ENCODE data around the gene SKAP1.
"Not testable (repeated sequence)": the region's sequence is repeated elsewhere in the genome, so short reads cannot be mapped to it uniquely, and the experiment has no call there.

Gene SKAP1

DNA sequence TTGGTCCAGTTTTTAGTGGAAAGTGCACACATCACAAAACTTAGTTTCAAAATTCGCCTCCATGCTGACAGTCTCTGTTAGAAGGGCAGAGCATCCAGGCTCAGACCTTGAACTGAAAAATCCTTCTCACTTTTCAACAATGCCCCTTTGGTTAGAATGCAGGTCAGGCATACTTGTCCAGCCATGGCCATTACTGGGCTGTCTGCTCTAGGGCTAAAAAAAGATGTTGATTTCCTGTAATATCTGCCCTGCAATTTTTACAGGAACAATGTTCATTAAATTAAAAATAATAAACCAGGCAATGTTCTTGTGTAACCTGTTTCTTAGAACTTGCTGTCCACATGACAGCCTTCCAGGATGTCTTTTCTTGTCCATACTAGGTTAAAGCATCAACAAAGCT lies 200.1 kb downstream of the SKAP1 start:
- in situ Hi-C loops (cut with HindIII; ENCODE audit: low sequenced_read_pairs), result loop anchor here (5.0 kb wide), 1 partner anchor 62 kb away; no protein-coding TSS in a partner anchor

DNA sequence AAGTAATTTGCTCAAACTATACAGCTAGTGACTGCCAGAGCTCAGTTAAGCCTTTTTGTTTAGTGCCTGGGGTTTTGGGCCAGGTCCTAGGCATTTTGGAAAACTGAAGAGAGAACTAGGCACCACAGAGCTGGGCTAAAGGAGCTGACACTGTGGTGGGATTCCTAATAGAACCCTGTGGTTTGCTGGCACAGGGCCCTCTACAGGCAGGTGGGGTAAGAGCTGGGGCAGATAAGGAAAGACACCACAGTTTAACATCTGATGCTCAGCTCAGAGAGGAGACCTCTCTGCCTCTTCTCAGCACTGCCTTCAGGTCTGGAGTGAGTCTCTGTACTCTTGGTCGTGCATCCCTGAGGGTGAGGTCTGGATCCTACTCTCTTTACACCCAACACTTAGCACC lies 201.3 kb downstream of the SKAP1 start:
- in situ Hi-C loops (cut with HindIII; ENCODE audit: low sequenced_read_pairs), result loop anchor here (5.0 kb wide), 1 partner anchor 64 kb away; no protein-coding TSS in a partner anchor

DNA sequence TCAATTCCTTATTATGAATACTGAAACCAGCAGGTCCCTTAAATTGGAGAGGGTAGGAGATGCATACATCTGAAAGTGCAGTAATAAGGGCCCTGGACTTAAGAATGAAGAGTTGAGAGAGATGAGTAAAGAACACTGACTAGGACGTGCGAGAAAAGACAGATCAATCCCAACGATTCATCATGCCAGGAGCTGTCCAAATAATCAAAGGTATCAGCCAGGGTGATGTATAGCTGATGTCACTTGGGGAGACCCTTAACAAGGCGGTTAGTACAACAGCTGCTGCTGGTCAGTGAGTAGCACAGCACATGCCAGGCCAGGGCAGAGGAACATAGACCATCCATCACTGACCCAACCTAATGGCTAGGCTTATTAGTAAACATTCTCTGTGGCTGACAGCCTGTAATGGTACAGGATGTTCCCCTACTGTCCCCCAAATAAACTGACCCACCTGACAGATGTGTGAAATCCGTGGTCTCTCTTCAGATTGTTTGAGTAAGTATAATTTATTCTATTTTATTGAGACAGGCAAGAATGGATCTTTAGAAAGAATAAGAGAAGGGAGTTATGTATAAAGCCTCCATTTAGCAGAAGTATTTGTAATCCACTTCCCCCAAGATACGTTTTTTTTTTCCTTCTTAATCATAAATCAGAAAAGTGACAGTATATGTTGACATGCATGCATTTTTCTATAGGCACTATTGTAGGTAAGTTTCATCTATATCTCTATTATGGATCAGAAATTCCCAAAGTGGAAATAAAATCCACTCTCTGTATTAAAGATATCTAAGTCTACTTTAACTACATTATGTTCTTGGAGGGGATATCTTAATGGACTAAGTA lies 204.1 kb downstream of the SKAP1 start:
- in situ Hi-C loops (cut with HindIII; ENCODE audit: low sequenced_read_pairs), result loop anchor here (5.0 kb wide), 1 partner anchor 66 kb away; no protein-coding TSS in a partner anchor

DNA sequence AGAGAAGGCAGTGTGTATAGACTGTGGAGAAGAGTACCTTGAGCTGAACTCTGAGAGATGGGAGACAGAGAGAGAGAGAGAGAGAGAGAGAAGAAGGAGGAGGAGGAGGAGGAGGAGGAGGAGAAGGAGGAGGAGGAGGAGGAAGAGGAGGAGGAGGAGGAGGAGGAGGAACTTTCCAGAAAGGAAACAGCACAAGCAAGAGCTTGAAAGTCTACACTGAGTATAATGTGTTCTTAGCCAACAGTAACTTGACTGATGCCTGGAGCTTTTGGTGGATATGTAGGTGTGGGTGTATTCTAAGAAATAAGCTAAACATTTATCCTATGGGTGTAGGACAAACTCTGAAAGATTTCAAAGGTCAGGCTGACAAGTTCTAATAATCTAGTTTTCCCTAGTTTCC lies 206.1 kb downstream of the SKAP1 start:
- in situ Hi-C loops (cut with HindIII; ENCODE audit: low sequenced_read_pairs), result no loop called here

DNA sequence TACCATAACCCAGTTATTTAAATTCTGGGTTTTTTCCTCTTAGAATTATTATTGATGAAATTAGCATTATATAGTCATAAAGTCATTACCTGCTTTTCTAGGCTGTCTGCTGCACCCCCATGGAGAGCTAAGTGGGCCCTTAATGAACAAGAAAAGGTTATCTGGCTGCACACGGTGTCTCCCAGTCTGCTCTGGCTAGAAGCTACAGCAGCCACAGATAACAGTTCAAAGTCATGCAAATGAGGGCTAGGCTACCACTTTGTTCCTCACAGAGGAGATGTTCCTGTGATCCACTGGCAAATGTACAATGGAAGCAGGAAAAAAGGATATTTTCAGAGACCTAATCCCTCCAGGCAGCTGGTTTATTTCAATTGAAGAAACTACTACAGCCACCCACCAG lies 210.4 kb downstream of the SKAP1 start:
- in situ Hi-C loops (cut with HindIII; ENCODE audit: low sequenced_read_pairs), result no loop called here

DNA sequence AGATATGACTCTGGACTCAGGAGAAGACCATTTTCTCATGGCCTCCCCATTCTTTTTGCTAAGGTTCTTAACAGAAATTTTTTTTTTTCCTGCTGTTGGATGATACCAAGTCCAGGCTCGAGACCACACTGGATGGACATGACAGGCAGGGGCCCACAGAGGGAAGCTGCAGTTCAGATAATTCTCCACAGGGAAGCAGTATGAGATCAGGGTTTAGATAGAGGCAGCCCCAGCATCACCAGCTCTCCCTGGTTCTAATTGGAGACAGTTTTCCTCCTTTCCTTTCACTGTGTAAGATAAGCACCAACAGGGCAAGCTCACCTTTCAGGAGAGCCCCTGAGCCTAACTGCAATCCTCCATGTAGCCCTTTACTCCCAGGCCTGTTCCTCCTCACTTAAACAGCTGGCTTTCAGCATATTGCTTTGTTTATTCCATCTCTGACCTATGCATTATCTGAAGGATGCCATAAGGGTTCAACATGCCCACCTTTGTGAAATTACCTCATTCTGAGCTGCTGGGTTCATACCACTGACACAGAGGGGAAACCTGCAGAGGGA lies 214.4 kb downstream of the SKAP1 start:
- in situ Hi-C loops (cut with HindIII; ENCODE audit: low sequenced_read_pairs), result no loop called here

DNA sequence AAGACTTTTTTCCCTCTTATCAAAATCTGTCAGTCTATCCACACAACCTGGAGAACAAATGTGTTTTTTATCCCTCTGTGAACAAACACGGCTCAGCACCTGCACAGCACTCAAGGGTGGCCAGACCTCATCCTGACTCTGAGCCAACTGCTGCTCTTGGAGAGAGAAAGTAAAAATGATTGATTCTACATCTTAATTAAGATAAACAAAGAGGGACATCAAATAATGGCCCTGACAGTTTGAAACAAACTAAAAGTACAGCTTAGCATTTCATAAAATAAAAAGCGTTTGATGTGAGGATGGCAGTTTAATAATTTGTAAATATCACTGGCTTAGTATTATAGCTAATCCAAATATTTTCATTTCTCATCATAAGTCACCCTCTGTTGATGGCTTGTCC lies 216.2 kb downstream of the SKAP1 start:
- in situ Hi-C loops (cut with HindIII; ENCODE audit: low sequenced_read_pairs), result no loop called here

DNA sequence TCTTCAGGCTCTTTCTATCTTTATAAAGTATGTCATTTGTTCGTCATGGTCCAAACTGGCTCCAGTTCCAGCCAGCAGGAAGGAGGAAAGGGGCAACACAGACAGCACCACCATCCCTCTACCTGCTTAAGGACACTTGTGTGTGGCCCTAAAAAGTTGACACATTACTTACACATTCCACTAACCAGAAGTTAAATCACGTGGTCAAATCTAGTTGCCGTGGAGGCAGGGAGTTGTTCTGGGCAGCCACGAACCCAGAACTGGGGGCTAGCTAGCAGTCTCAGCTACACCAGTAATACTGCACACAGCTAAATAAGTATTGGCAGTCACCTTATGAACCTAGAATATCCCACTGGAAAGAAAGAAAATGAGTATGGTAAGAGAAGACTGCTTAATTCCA lies 218.2 kb downstream of the SKAP1 start:
- in situ Hi-C loops (cut with HindIII; ENCODE audit: low sequenced_read_pairs), result no loop called here

DNA sequence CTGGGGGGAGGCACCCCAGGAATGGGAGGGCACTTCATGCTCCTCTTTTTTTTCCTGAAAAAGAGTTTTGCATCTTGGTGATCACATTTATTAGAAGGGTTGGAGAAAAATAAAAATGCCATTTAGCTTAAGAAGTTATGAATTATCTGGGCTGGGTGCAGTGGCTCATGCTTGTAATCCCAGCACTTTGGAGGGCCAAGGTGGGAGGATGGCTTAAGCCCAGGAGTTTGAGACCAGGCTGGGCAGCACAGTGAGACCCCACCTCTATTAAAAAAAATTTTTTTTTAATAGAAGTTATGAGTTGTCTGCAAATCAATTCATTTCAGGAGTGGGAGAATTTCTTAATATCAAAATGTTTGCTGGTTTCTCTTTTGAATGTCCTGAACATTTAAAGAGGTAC lies 219.0 kb downstream of the SKAP1 start:
- in situ Hi-C loops (cut with HindIII; ENCODE audit: low sequenced_read_pairs), result no loop called here

DNA sequence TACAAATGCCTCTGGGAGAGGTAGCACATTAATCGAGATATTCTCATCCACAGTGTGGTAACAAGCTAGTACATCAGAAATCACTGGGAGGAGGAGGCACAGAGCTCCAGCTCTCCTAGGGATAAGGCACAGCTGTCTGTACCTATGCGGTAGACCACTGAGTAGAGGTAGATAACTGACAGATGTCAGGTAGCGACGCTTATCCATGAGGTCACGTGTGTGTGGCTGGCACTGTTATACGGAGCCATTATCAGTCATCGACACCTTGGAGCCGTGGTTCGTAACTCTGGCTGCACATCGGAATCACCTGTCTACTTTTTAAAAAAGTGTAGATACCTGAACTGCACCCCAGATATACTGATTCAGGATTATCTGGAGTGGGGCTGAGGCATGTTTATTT lies 220.0 kb downstream of the SKAP1 start:
- in situ Hi-C loops (cut with HindIII; ENCODE audit: low sequenced_read_pairs), result no loop called here

DNA sequence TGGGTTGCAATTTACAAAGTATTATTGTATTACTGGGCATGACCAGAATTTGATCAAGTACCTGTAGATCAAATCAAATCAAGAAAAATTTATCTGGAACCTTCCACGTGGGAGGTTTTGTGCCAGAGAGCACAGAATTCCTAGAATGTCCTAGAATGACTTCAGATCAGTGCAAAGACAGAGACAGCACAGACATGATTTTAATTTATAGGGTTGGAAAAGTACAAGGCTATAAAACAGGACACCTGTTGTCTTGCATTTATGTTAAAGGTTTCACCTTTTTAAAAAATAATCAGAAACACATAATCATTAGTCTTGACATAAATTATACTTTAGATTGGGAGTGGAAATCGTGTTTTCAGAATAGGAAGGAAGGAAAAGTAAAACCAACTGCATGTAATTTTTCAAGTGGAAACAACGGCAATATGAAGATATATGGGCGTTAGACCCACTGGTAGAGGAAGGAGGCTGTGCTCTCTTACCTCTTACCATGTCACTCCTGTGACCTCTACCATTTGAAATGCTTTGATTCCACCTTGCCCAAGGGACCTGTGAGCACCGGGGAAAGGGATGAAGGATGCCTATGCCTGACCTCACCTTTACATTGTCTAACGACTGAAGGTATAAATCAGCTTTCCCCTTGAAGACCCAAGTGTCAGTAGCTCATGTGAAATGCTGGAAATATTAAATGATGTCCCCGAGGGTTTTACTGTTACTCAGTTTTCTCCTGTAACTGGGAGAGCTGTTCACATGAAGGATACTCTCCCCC lies 222.1 kb downstream of the SKAP1 start:
- in situ Hi-C loops (cut with HindIII; ENCODE audit: low sequenced_read_pairs), result no loop called here

DNA sequence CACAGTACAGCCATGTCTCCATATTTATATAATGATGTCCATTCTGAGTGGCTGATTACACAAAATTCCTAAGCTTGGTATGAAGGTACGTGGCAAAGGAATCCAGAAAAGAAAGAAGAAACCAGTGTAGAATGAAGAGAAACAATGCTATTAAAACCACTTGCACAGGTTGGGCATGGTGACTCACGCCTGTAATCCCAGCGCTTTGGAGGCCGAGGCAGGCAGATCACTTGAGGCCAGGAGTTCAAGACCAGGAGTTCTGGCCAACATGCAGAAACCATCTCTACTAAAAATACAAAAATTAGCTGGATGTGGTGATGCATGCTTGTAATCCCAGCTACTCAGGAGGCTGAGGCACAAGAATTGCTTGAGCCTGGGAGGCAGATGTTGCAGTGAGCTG lies 223.0 kb downstream of the SKAP1 start:
- in situ Hi-C loops (cut with HindIII; ENCODE audit: low sequenced_read_pairs), result not testable (repeated sequence)

DNA sequence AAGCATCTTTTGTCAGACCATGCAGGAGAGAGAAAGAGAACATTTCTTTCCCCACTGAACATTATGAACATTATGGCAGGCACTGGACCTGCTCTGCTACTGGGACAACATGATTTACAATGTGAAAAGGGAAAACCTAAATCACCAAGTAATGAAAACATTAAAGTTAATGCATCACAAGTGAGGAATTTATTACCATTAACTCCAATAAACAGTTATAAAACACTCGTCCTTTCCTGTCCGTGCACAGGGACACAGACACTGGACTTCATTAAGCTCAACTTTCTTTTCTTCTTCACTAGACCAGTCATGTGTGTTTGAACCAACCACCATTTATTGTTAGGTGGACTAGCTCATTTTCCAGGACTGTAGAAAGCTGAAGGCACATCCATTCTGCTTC lies 227.1 kb downstream of the SKAP1 start:
- in situ Hi-C loops (cut with HindIII; ENCODE audit: low sequenced_read_pairs), result no loop called here

DNA sequence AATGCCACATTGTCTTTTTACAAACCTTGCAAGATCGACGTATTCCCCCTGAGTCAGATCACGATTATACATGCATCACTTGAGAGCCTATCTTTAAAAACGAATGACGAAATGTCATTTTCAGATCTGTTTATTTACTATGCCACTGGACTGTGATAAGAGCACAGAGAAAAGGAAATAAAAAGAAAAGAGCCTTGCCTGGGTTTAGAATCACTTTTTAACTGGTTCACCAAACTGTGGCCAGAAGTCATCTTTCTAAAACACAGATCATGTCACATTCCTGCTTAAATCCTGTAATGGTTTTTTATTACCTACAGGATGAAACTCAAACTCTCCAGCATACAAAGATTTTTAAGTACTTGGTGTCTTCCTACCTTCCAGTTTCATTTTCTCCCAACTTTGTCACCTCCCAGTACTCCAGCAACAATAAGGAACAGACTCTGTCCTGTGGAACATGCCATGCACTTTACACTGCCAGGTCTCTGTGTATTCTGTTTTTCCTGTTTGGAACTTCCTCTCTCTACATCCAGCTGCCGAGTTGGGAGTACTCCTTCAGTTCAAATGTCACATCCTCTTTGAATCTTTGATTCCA lies 231.0 kb downstream of the SKAP1 start:
- in situ Hi-C loops (cut with HindIII; ENCODE audit: low sequenced_read_pairs), result no loop called here

DNA sequence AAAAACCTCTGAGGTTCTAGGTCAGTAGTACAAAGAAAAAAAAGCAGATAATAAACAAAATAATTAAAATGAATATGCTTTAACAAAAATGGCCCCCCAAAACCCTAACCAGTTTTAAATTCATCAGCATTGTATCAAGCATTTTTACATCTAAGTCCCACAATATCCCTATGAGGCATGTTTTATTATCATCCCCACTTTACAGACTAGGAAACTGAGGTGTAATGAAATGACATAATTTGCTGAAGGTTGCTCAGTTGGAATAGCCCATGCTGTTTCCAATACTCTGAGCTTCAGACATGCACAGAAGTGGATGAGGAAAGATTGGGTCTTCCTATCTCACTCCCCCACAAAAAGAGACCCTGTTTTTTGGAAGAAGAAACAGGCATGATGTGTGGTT lies 234.1 kb downstream of the SKAP1 start:
- in situ Hi-C loops (cut with HindIII; ENCODE audit: low sequenced_read_pairs), result no loop called here

DNA sequence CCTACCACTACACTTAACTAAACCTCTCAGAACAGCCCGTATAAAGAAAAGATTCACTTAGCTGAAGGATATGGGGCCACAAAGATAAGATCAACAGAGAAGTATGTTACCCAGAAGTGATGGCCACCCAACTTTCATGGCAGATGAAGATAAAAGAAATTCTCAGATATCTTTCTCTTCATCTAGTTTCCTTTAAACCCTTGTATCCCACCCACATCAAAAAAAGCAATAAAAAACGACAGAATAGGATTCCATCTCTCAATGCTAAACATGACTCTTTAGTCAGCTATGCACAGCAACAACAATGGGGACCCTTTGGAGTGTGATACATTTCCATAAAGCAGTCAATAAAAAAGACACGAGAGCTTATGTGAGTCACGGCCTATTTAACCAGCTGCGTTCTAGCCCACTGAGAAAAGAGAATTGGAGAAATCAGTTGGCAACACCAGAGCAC lies 235.9 kb downstream of the SKAP1 start:
- in situ Hi-C loops (cut with HindIII; ENCODE audit: low sequenced_read_pairs), result no loop called here

DNA sequence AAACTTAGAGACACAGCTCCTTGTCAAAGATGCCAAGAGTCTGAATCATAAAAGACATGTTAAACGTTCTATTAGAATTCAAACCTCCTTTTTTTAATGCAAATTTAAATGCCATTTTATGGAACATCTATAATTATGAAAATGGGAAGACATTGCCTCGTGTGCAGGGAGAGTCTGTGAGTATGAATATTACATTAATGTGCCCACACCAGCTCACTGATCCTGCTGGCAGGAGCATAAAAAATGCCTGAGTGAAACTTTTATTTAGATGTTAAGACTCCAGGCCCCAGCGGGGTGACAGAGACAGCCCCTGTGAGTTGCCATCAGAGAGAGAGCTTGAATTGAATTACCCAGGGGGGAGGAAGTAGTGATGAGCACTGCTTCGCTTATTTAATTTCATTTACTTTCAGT lies 237.7 kb downstream of the SKAP1 start:
- in situ Hi-C loops (cut with HindIII; ENCODE audit: low sequenced_read_pairs), result no loop called here

DNA sequence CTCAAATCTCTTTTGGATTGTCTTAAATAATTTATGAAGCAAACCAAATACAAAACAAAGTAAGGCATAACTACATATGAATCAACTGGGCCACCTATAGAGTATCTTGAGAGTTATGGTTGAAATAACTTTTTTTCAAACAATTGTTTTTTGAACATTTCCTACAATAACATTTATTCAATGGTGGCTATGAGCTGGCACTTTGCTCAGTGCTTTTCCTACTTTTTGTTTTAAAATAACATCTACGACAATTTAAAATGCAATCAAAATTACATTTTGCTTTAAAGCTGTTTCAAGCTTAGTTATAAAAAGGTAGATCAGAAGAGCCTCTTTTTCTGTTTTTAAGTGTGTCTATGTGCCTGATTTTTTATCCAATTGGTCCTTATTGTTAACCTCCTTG lies 238.7 kb downstream of the SKAP1 start:
- in situ Hi-C loops (cut with HindIII; ENCODE audit: low sequenced_read_pairs), result no loop called here

DNA sequence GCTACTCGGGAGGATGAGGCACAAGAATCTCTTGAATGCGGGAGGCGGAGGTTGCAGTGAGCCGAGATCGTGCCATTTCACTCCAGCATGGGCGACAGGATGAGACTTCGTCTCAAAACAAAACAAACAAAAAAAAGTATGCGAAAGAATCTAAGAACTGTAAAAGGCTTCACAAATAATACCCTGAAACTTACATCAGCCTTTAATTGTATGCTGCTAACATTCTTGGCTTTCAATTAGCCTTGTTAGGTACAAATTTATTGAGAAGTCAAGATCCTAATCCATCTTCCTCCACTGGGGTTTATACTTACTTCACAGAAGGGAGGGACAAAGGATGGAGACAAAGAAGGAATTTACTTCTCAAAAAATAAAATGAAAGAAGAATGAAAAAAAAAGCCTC lies 239.1 kb downstream of the SKAP1 start:
- in situ Hi-C loops (cut with HindIII; ENCODE audit: low sequenced_read_pairs), result no loop called here

DNA sequence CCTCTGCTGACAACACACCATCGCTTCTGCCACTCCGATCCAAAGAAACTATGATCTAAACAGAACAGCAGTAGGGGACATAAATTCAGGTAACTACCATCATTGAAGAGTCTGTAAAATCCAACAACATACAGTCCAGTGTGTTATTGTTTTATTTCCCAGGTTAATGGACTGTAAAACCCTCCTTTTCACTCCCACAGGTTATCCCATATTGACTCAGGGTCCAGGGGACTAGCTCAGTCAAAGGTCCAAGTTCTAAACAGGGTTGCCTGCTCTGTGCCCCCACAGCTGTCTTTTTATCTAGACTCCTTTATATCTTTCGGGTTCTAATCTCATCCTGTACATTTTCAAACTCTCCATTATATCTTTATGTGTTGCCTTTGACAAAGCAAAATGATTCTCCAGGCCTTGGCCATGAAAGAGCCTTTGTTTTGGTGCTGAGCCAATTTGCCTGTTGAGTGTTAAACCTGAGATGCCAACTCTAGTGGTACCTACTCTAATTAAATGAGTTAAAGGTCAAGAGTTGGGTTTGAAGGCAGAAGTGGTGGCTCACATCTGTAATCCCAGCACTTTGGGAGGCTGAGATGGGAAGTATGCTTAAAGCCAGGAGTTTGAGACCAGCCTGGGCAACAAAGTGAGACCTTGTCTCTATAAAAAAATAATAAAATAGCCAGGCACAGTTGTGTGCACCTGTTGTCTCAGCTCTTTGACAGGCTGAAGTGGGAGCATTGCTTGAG lies 242.0 kb downstream of the SKAP1 start:
- in situ Hi-C loops (cut with HindIII; ENCODE audit: low sequenced_read_pairs), result no loop called here

DNA sequence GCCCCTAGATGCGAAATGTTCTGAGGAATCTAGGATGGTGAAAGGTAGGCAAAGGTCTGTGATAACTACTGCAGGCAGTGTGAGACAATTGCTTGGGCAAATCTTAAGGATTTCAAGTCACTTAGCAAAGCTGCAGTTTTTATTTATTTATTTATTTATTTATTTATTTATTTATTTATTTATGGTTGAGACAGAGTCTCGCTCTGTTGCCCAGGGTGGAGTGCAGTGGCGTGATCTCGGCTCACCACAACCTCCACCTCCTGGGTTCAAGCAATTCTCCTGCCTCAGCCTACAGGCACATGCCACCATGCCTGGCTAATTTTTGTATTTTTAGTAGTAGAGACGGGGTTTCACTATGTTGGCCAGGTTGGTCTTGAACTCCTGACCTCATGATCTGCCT lies 243.7 kb downstream of the SKAP1 start:
- in situ Hi-C loops (cut with HindIII; ENCODE audit: low sequenced_read_pairs), result not testable (repeated sequence)
